Muscle of arm (tissue), 12 donors: ENCODE results near the gene RXRA. TPM values are rescaled to one million over a fixed set of nuclear protein-coding genes. Genes with fewer than 3 reads are reported as not detected.

Experiments used
- DNase-seq: peaks from one replicate; pipeline ENCODE4 v3.0.0-alpha.2; 2013
- polyA plus RNA-seq, 12 donors: library from polyadenylated mRNA; unstranded; fragments of 120-200 nt; gene quantifications; one replicate each; pipeline ENCODE4 v1.2.1, GENCODE V29; 2013; ENCODE audit not compliant: insufficient read length in 12 of 12

RXRA gene
- polyA plus RNA-seq, 12 donors, result 23.7 to 75.2 (median 28.6) TPM; not detected in 1

- DNase-seq, result no peak
Measured at GRCh38 chr9:134431095-134431494, 104.8 kb downstream of the RXRA start.

DNA sequence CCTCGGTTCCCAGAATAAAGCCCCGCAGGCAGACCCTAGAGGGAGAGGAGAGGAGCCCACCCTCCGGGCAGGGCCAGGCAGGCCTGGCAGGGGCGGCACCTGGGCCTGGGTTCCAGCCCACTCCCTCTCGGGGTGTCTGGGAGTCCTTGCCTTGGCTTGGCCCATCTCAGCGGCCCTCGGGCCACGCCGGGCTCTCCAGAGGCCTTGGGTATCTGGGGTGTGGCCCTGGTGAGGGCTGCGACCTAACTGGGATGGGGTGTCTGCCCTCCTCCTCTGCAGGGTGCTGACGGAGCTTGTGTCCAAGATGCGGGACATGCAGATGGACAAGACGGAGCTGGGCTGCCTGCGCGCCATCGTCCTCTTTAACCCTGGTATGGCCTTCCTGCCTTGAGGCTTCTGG lies 105.4 kb downstream of the RXRA start:
- no peak for DNase-seq

- DNase-seq, result no peak
Measured at GRCh38 chr9:134432471-134432870, 106.2 kb downstream of the RXRA start.

DNA sequence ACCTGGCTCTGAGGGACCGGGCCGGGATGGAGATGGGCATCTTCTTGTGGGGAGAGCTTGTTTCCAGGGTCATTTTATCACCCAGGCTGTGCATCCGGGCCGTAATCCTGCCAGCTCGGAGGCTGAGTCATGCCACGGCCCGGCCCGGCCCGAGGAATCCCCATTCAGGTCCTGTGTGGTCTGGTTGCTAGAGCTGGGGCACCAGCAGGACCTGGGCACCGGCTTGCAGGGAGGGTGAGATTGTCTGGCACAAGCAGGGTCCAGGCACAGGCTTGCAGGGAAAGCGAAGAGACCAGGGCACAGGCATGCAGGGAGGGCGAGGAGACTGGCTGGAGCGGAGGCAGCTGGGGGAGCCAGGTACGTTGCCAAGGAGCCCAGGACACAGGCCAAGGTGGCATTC lies 106.8 kb downstream of the RXRA start:
- DNase-seq, result no peak

GRCh38 chr9:134433909-134434882 lies 107.9 kb downstream of the RXRA start:
- DNase-seq, result no peak

GRCh38 chr9:134434894-134435506 lies 108.7 kb downstream of the RXRA start:
- peak; percentile 98 for DNase-seq

GRCh38 chr9:134435550-134436378 lies 109.5 kb downstream of the RXRA start:
- DNase-seq, result no peak

DNA sequence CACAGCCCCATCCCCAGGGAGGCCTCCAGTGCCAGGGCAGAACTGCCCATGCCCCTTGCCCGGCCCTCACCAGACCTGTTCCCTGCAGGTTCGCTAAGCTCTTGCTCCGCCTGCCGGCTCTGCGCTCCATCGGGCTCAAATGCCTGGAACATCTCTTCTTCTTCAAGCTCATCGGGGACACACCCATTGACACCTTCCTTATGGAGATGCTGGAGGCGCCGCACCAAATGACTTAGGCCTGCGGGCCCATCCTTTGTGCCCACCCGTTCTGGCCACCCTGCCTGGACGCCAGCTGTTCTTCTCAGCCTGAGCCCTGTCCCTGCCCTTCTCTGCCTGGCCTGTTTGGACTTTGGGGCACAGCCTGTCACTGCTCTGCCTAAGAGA lies 110.1 kb downstream of the RXRA start:
- no peak for DNase-seq

DNA sequence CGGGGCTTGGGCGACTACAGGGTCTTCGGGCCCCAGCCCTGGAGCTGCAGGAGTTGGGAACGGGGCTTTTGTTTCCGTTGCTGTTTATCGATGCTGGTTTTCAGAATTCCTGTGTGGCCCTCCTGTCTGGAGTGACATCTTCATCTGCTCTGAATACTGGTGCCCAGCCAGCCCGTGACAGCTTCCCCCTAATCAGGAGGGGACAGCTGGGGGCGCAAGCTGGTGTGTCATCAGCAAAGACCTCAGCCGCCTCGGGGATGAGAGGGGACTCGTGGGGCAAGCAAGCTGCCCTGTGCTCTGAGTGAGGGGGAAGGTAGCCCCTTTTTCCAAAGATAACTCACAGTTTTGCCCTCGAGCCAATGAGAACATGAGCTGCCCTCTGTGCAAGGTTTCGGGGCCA lies 110.7 kb downstream of the RXRA start:
- no peak for DNase-seq

GRCh38 chr9:134437403-134438194 lies 111.3 kb downstream of the RXRA start:
- no peak for DNase-seq

DNA sequence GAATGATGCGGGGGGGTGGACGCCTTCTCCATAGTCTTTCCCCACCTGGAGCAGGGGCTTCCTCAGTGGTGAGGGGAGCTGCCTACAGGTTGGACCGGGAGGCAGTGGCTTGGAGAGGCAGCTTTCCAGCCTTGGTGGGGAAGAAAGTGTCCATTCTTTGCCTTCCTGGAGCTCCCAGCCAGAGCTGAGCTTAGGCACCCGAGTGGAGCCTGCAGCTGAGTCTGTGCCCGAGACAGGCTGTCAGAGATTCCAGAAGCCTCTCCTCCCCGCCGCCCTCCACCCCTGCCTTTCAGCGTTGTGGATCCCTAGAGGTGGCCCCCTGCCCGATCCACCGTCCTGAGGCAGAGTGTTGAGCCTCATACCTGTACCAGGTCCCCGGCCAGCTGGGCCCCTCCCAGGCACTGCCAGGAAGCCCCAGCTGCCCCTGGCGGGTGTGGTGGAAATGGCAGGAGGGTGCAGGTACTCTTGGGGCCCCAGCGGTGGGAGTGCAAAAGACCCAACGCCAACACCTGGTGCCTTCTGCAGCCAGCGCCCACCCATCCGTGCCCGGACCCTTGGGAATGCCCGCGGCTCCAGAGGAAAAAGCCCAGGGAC lies 112.0 kb downstream of the RXRA start:
- no peak for DNase-seq

DNA sequence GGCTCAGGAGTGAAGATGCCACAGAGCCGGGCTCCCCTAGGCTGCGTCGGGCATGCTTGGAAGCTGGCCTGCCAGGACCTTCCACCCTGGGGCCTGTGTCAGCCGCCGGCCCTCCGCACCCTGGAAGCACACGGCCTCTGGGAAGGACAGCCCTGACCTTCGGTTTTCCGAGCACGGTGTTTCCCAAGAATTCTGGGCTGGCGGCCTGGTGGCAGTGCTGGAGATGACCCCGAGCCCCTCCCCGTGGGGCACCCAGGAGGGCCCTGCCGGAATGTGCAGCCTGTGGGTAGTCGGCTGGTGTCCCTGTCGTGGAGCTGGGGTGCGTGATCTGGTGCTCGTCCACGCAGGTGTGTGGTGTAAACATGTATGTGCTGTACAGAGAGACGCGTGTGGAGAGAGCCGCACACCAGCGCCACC lies 113.1 kb downstream of the RXRA start:
- no peak for DNase-seq

- DNase-seq, result no peak
Measured at GRCh38 chr9:134440636-134441226, 114.5 kb downstream of the RXRA start.

GRCh38 chr9:134441227-134442084 lies 115.2 kb downstream of the RXRA start:
- DNase-seq, result no peak

DNA sequence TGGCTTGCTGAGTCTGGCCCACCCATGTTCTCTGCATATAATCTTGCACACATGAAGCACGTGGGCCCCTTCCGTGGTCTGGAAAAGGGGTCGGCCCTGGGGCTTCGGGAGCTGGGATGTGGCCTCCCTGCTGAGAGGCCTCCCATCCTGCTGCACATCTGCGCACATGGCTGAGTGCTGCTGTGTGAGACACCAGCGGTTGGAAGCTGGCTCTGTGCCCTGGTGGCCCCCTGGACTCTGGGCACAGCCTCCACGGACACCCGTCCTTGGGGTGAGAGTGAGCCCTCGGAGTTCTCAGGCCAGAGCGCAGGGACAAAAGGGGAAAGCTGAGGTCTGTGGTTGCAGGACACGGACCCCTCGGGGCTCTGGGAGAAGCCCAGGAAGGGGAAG lies 115.8 kb downstream of the RXRA start:
- no peak for DNase-seq

DNA sequence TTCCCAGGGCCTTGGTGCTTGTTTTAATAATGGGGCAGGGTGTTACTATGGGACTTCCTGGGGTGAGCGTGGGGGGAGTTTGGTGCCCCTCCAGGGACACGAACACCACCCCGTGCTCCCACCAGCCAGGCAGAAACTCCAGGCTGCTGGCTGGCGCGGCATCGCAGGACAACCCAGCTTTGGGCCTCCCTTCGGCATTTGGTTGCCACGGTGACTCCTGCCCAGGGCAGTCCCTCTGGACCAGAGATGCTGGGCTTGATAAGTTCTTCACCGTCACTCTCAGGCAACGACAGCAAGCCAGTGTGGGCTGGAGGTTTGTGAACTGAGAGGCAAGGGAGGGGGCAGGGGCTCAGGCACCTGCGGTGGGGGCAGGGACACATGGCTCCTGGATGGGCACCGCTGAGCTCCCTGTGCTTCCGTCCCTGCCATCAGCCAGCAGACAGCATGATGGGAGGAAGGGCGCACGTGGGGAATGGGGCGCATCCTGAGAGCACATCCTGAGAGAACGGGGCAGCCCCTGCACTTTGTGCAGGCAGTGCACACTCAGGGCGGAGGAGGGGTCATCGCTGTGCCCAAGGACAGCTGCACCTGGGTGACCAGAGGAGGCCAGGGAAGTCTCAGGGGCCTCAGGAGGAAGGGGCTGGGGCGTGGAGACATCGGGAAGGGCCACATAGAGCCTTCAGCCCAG lies 116.4 kb downstream of the RXRA start:
- DNase-seq, result no peak

- DNase-seq, result peak; percentile 82
Measured at GRCh38 chr9:134443174-134444037, 117.2 kb downstream of the RXRA start.

- no peak for DNase-seq
Measured at GRCh38 chr9:134444038-134444315, 117.7 kb downstream of the RXRA start.
